GM12891 (cell line): ENCODE results near the gene TCF15.

ENCODE experiments used
- PAX5 ChIP-seq: IDR thresholded peaks from 2 replicates; pipeline ENCODE4 v1.6.1; 2011; ENCODE audit warnings: low read length, moderate library complexity, mild to moderate bottlenecking; ENCODE audit not compliant: insufficient read depth, severe bottlenecking
- POLR2A ChIP-seq: IDR thresholded peaks from 2 replicates; pipeline ENCODE4 v1.6.1; 2011; ENCODE audit warnings: low read depth, low read length, control low read depth
- POLR2AphosphoS5 ChIP-seq: IDR thresholded peaks from 2 replicates; pipeline ENCODE4 v1.6.1; 2011; ENCODE audit warnings: low read depth, low read length, control low read depth
- POU2F2 ChIP-seq: IDR thresholded peaks from 2 replicates; pipeline ENCODE4 v1.6.1; 2011; ENCODE audit warnings: low read depth, mild to moderate bottlenecking, control low read depth, low read length, moderate library complexity
- SPI1 ChIP-seq: IDR thresholded peaks from 2 replicates; pipeline ENCODE4 v1.6.1; 2011; ENCODE audit warnings: low read depth, low read length, control low read depth
- TAF1 ChIP-seq: IDR thresholded peaks from 2 replicates; pipeline ENCODE4 v1.6.1; 2011; ENCODE audit warnings: low read depth, low read length, control low read depth

DNA sequence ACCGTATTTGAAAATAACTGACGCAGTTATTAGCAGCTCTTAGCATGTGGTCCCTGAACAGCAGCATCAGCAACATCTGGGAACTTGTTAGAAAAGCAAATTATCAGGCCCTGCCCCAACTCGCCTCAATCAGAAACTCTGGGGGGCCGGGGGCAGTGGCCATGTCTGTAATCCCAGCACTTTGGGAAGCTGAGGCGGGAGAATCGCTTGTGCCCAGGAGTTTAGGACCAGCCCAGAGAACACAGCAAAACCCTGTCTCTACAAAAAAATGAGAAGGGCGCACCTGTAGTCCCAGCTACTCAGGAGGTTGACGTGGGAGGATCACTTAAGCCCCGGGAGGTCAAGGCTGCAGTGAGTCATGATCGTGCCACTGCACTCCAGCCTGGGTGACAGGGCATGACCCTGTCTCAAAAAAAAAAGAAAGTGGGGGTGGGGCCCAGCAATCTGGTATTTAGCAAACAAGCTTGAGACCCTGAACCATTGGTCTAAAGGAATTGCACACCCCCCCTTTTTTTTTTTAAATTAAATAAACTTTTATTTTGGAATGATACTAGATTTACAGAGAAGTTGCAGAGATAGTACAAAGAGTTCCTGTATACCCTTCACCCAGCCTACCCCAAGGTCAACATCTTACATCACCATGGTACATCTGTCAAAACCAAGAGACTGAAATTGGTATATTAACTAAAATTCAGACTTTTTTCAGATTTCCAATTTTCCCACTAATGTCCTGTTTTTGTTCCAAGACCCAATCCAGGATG is 36.2 kb upstream of the TCF15 start:
- TF ChIP-seq POLR2AphosphoS5 (no peak), POLR2A (no peak), PAX5 (no peak), TAF1 (no peak), SPI1 (no peak), POU2F2 (no peak)
